A673 (cell line): ENCODE results near the gene STX7. TPM values are rescaled to one million over a fixed set of nuclear protein-coding genes. Genes with fewer than 3 reads are reported as not detected.

ENCODE experiments used
- BruUV-seq: library from RNA; stranded (reverse); fragments of 400-500 nt; replicated peaks from 2 replicates; lab custom pipeline; 2021; lab: Mats Ljungman, UMichigan
- CTCF ChIA-PET: fragments of 300-600 bp; sonication (Branson Sonifier 250); formaldehyde crosslinking; loops from one replicate; lab custom pipeline; 2022; ENCODE audit warnings: antibody characterized with exemption; lab: Charles Lee
- POLR2A ChIA-PET: fragments of 300-600 bp; sonication (Branson Sonifier 250); formaldehyde crosslinking; loops from one replicate; lab custom pipeline; 2022; ENCODE audit warnings: antibody characterized with exemption; ENCODE audit not compliant: low non-redundant PET; lab: Charles Lee
- DNase-seq: peaks from one replicate; pipeline ENCODE4 v3.0.0-alpha.2; 2015; ENCODE audit warnings: low spot score
- H3K27ac ChIP-seq: fragments of 200-600 bp; sonication (generic); 2 replicates; pipeline ENCODE4 v1.5.1; 2016; ENCODE audit warnings: mixed run types, low read depth, mild to moderate bottlenecking, mixed read lengths, antibody characterized with exemption, low read length; ENCODE audit not compliant: poor library complexity, severe bottlenecking
- H3K27me3 ChIP-seq: fragments of 200-600 bp; sonication (generic); replicated peaks from 2 replicates; pipeline ENCODE4 v1.6.1; 2017; ENCODE audit warnings: mixed run types, low read depth, mild to moderate bottlenecking, mixed read lengths, antibody characterized with exemption, low read length; ENCODE audit not compliant: insufficient read depth, poor library complexity
- H3K36me3 ChIP-seq: fragments of 200-600 bp; sonication (generic); 2 replicates; pipeline ENCODE4 v1.6.1; 2016; ENCODE audit warnings: mixed run types, mild to moderate bottlenecking, mixed read lengths, antibody characterized with exemption, low read length; ENCODE audit not compliant: insufficient read depth, poor library complexity, severe bottlenecking
- H3K4me1 ChIP-seq: fragments of 200-600 bp; sonication (generic); 2 replicates; pipeline ENCODE4 v1.6.1; 2017; ENCODE audit warnings: mixed run types, mild to moderate bottlenecking, mixed read lengths, antibody characterized with exemption, low read length; ENCODE audit not compliant: insufficient read depth, poor library complexity, severe bottlenecking
- H3K4me3 ChIP-seq: fragments of 200-600 bp; sonication (generic); 2 replicates; pipeline ENCODE4 v1.5.1; 2016; ENCODE audit warnings: low read depth, mixed run types, mild to moderate bottlenecking, mixed read lengths, low read length; ENCODE audit not compliant: poor library complexity, severe bottlenecking
- H3K9me3 ChIP-seq: fragments of 200-600 bp; sonication (generic); 2 replicates; pipeline ENCODE4 v1.6.1; 2016; ENCODE audit warnings: mixed run types, low read depth, mild to moderate bottlenecking, mixed read lengths, antibody characterized with exemption, low read length; ENCODE audit not compliant: poor library complexity, severe bottlenecking
- CTCF ChIP-seq: fragments of 300-800, 200-600 bp; sonication (generic); conservative IDR thresholded peaks from 2 replicates; pipeline ENCODE4 v1.5.1; 2017; ENCODE audit warnings: low read depth, mild to moderate bottlenecking, antibody characterized with exemption, low read length, moderate library complexity, mixed read lengths
- EZH2 ChIP-seq: fragments of 200-600 bp; sonication (generic); IDR thresholded peaks from 2 replicates; pipeline ENCODE4 v1.6.1; 2017; ENCODE audit warnings: borderline replicate concordance, low read depth, mild to moderate bottlenecking, mixed read lengths, antibody characterized with exemption, low read length; ENCODE audit not compliant: poor library complexity, severe bottlenecking
- intact Hi-C: fragments of 100-400 bp; cut with micrococcal nuclease; formaldehyde crosslinking; loops from one replicate; pipeline ENCODE4 v1.10.0; 2022; ENCODE audit not compliant: unreplicated experiment
- total RNA-seq: library from RNA; stranded (reverse); gene quantifications from 2 replicates; pipeline ENCODE4 v1.2.3, GENCODE V29; 2021

The STX7 gene
- total RNA-seq, 1 experiment from 2014 or later: 19.5 TPM

GRCh38 chr6:132443206-132443605, 69.7 kb downstream of the STX7 start:
- H3K4me3 ChIP-seq: no peak overlapping the region
- no peaks in the 10 kb centered on the region for H3K36me3 ChIP-seq
- DNase-seq: peak; percentile 4
- H3K27ac ChIP-seq: no peak overlapping the region
- peaks cover 4% of the 10 kb centered on the region for H3K9me3 ChIP-seq
- H3K27me3 ChIP-seq: peaks cover 2% of the 10 kb centered on the region
- no TSS peak for BruUV-seq
- TF ChIP-seq EZH2 (no peak), CTCF (no peak)
- no peaks in the 10 kb centered on the region for H3K4me1 ChIP-seq
- ChIA-PET CTCF (no interaction called here), POLR2A (no interaction called here)
- intact Hi-C loops: no loop called here

- peaks cover 20% of the 10 kb centered on the region for H3K27me3 ChIP-seq
- no peaks in the 10 kb centered on the region for H3K36me3 ChIP-seq
- TF ChIP-seq CTCF (no peak), EZH2 (no peak)
- H3K4me3 ChIP-seq: no peak overlapping the region
- H3K27ac ChIP-seq: no peak overlapping the region
- POLR2A ChIA-PET: no interaction called here
- no peaks in the 10 kb centered on the region for H3K9me3 ChIP-seq
- CTCF ChIA-PET: no interaction called here
- BruUV-seq: no TSS peak
- no peaks in the 10 kb centered on the region for H3K4me1 ChIP-seq
- no peak for DNase-seq
- intact Hi-C loops: no loop called here
These were observed 82.8 kb downstream of the STX7 start for GRCh38 chr6:132430110-132430509.

- BruUV-seq: no TSS peak
- no peaks in the 10 kb centered on the region for H3K4me1 ChIP-seq
- no peak overlapping the region for H3K27ac ChIP-seq
- intact Hi-C loops: no loop called here
- no peaks in the 10 kb centered on the region for H3K36me3 ChIP-seq
- no peak for DNase-seq
- H3K4me3 ChIP-seq: no peak overlapping the region
- ChIA-PET CTCF (no interaction called here), POLR2A (no interaction called here)
- no peak for TF ChIP-seq CTCF
- no peak for TF ChIP-seq EZH2
- H3K9me3 ChIP-seq: no peaks in the 10 kb centered on the region
- peaks cover 12% of the 10 kb centered on the region for H3K27me3 ChIP-seq
These were observed 87.7 kb downstream of the STX7 start for GRCh38 chr6:132425176-132425575.
